Activated CD4-positive, alpha-beta T cell treated with anti-CD3 and anti-CD28 coated beads for 36 hours (primary cell): ENCODE results near the gene BBS1. TPM values are rescaled to one million over a fixed set of nuclear protein-coding genes. Genes with fewer than 3 reads are reported as not detected.
A peak's percentile ranks its signal among the peaks of the same experiment; 100 is the strongest.

Source experiments
- ATAC-seq: fragments of 200-7000 bp; cut with Tn5 transposase; one replicate; pipeline ENCODE4 v1.10.0; 2021; ENCODE audit warnings: mild to moderate bottlenecking, moderate library complexity
- CTCF ChIA-PET: fragments of 350-600 bp; sonication (Branson Sonifier 250); formaldehyde crosslinking; loops from one replicate; lab custom pipeline; 2021; ENCODE audit warnings: antibody characterized with exemption; lab: Charles Lee
- POLR2A ChIA-PET: fragments of 350-600 bp; sonication (Branson Sonifier 250); formaldehyde crosslinking; loops from one replicate; lab custom pipeline; 2021; ENCODE audit warnings: antibody characterized with exemption, inconsistent platforms; lab: Charles Lee
- DNase-seq: peaks from one replicate; pipeline ENCODE4 v3.0.0-alpha.2; 2020
- H3K27ac Mint-ChIP-seq: one replicate; pipeline ENCODE4 v1.8.0; 2021; ENCODE audit warnings: mixed read lengths
- H3K27me3 Mint-ChIP-seq: one replicate; pipeline ENCODE4 v1.8.0; 2021; ENCODE audit warnings: mixed read lengths
- H3K36me3 Mint-ChIP-seq: one replicate; pipeline ENCODE4 v1.8.0; 2021; ENCODE audit warnings: low read depth, mixed read lengths
- H3K4me1 Mint-ChIP-seq: one replicate; pipeline ENCODE4 v1.8.0; 2021; ENCODE audit warnings: mixed read lengths
- H3K4me3 Mint-ChIP-seq: one replicate; pipeline ENCODE4 v1.8.0; 2021; ENCODE audit warnings: mild to moderate bottlenecking, moderate library complexity, mixed read lengths
- H3K9me3 Mint-ChIP-seq: one replicate; pipeline ENCODE4 v1.8.0; 2021; ENCODE audit warnings: low read depth, mixed read lengths
- intact Hi-C, 2 experiments: fragments of 100-400 bp; cut with DNase I in 1 of 2; cut with micrococcal nuclease in 1 of 2; formaldehyde crosslinking; loops; one replicate each; pipeline versions ENCODE4 v1.14.2 to v1.15.1; 2022 to 2024; cut with DNase I, micrococcal nuclease
- total RNA-seq, 2 experiments: library from RNA; stranded (reverse); gene quantifications; one replicate each; pipeline ENCODE4 v1.2.3, GENCODE V29; 2021

BBS1 gene
- total RNA-seq, 2 experiments from 2014 or later, result 9.4 to 10.7 TPM

DNA sequence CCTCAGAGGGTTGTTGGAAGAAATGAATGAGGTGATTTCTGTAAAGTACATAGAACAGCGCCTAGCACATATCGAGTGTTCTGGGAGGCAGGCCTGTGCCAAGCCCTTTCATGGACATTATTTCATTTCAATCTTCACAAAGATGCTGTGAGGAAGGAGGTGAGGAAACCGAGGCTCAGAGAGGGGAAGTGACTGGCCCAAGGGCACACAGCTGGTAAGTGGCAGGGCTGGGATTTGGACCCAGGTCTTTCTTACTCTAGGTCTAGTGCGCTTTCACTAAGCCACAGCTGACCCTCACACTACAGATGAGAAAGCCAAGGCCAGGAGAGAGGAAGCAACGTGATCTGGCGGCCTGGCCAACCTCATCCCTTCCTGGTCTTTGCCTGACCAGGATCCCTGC, 41.7 kb upstream of the BBS1 start:
- ChIA-PET CTCF (interaction anchor here (0.7 to 4.9 kb wide), 5 partner anchors 9 to 38 kb away, joined by 4 to 37 read pairs (median 4); partner anchors contain the start of genes DPP3 and MRPL11), POLR2A (interaction anchor here (0.7 to 0.9 kb wide), 2 partner anchors 21 to 30 kb away, joined by 3 read pairs; partner anchors contain the start of gene MRPL11)
- intact Hi-C loops, result loop anchor here in 1 of 2 experiments (5.0 kb wide), 2 partner anchors 489 to 611 kb away; partner anchors contain the start of genes CFL1 and PC
- peak overlapping the region; percentile 20 for H3K4me3 Mint-ChIP-seq
- H3K9me3 Mint-ChIP-seq, result no peaks in the 10 kb centered on the region
- H3K36me3 Mint-ChIP-seq, result peaks cover 4% of the 10 kb centered on the region
- ATAC-seq, result no peak
- H3K27me3 Mint-ChIP-seq, result no peaks in the 10 kb centered on the region
- peaks cover 28% of the 10 kb centered on the region for H3K4me1 Mint-ChIP-seq
- H3K27ac Mint-ChIP-seq, result no peak overlapping the region
- no peak for DNase-seq

DNA sequence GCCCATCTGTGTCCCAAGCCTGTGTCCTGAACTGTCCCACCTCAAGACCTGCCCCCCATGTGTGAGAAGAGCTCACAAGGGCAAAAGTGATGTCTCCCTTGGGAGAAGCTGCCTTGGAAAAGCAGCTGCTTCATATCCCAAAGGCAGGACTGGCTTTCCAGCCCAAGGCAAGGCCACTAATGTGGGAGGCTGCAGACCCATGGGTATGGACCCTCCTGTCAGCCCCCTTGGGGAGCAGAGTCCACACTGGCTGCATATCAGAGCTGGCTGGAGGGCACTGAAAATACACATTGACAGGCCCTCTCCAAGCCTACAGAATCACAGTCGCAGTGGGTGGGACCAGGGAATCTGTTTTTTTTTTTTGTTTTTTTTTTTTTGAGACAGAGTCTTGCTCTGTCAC, 41.0 kb upstream of the BBS1 start:
- peaks cover 28% of the 10 kb centered on the region for H3K4me1 Mint-ChIP-seq
- no peak overlapping the region for H3K27ac Mint-ChIP-seq
- no peaks in the 10 kb centered on the region for H3K27me3 Mint-ChIP-seq
- ATAC-seq (no peak), DNase-seq (no peak)
- no peaks in the 10 kb centered on the region for H3K9me3 Mint-ChIP-seq
- CTCF ChIA-PET, result interaction anchor here (0.7 to 4.9 kb wide), 4 partner anchors 10 to 39 kb away, joined by 4 to 37 read pairs (median 6); partner anchors contain the start of genes DPP3 and MRPL11
- POLR2A ChIA-PET, result interaction anchor here (0.9 kb wide), 1 partner anchor 30 kb away, joined by 3 read pairs; the partner anchor contains the start of gene MRPL11
- peaks cover 4% of the 10 kb centered on the region for H3K36me3 Mint-ChIP-seq
- H3K4me3 Mint-ChIP-seq, result no peak overlapping the region
- intact Hi-C loops, result loop anchor here in 1 of 2 experiments (5.0 kb wide), 2 partner anchors 488 to 612 kb away; partner anchors contain the start of genes CFL1 and PC

DNA sequence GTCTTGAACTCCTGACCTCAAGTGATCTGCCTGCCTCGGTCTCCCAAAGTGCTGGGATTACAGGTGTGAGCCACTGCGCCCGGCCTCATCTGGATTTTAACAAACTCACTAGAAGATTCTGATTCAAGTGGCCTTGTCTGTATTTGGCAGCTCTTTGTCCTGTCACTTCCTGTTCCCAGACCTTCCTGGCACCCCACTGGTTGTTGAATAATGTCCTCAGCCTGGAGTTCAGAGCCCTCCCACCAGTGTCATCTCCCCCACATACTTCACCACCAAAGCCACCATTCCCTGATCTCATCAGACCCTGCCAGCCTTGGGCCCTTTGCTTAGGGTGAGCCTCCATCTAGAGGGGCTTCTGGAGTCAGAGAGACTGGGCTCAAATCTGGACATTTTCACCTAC, 40.4 kb upstream of the BBS1 start:
- peaks cover 28% of the 10 kb centered on the region for H3K4me1 Mint-ChIP-seq
- H3K27me3 Mint-ChIP-seq, result no peaks in the 10 kb centered on the region
- intact Hi-C loops, result no loop called here
- no peak for ATAC-seq
- ChIA-PET POLR2A (interaction anchor here (0.8 kb wide), 1 partner anchor 81 kb away, joined by 3 read pairs; no protein-coding TSS in a partner anchor), CTCF (interaction anchor here (1.2 to 4.9 kb wide), 4 partner anchors 10 to 84 kb away, joined by 3 to 37 read pairs (median 6); partner anchors contain the start of gene DPP3)
- H3K27ac Mint-ChIP-seq, result peak overlapping the region; percentile 51
- H3K36me3 Mint-ChIP-seq, result peaks cover 4% of the 10 kb centered on the region
- DNase-seq, result no peak
- H3K4me3 Mint-ChIP-seq, result no peak overlapping the region
- no peaks in the 10 kb centered on the region for H3K9me3 Mint-ChIP-seq

DNA sequence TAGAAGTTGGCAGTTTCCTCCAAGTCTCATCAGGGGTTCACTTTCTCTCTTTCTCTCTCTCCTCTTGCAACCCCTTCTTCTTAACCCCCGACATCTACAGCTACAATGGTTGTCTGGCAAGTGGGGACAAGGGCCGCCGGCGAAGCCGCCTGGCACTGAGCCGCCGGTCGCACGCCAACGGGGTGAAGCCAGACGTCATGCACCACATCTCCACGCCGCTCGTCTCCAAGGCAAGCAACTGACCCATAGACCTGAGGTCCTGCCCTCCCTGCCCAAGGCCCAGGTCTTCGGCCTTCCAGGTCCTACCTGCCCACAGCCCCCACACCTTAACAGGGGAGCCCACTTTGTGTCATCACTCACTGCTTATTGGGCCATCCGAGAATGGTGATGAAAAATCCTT, 39.3 kb upstream of the BBS1 start:
- ATAC-seq, result no peak
- no peak overlapping the region for H3K4me3 Mint-ChIP-seq
- H3K9me3 Mint-ChIP-seq, result no peaks in the 10 kb centered on the region
- H3K4me1 Mint-ChIP-seq, result peaks cover 21% of the 10 kb centered on the region
- intact Hi-C loops, result no loop called here
- ChIA-PET CTCF (interaction anchor here (1.2 to 1.3 kb wide), 2 partner anchors 81 to 85 kb away, joined by 3 to 4 read pairs; no protein-coding TSS in a partner anchor), POLR2A (no interaction called here)
- DNase-seq, result no peak
- H3K27ac Mint-ChIP-seq, result no peak overlapping the region
- H3K27me3 Mint-ChIP-seq, result no peaks in the 10 kb centered on the region
- peaks cover 4% of the 10 kb centered on the region for H3K36me3 Mint-ChIP-seq

DNA sequence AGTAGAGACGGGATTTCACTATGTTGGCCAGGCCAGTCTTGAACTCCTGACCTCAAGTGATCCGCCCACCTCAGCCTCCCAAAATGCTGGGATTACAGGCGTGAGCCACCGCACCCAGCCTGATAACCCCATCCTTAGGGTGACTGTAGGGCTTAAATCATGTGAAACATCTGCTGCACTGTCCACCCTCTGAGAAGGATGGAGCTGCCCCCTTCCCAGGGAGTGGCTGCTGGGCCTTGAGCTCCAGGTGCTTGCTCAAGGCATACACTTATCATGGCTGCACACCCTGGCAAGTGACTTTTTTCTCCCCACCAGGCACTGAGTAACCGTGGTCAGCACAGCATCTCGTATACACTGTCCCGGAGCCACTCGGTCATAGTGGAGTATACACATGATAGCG, 38.4 kb upstream of the BBS1 start:
- CTCF ChIA-PET, result interaction anchor here (0.6 to 1.3 kb wide), 2 partner anchors 63 to 504 kb away, joined by 3 read pairs; no protein-coding TSS in a partner anchor
- peaks cover 4% of the 10 kb centered on the region for H3K36me3 Mint-ChIP-seq
- H3K4me1 Mint-ChIP-seq, result peaks cover 17% of the 10 kb centered on the region
- POLR2A ChIA-PET, result no interaction called here
- no peak for DNase-seq
- H3K9me3 Mint-ChIP-seq, result no peaks in the 10 kb centered on the region
- no peak overlapping the region for H3K4me3 Mint-ChIP-seq
- intact Hi-C loops, result no loop called here
- H3K27me3 Mint-ChIP-seq, result no peaks in the 10 kb centered on the region
- no peak overlapping the region for H3K27ac Mint-ChIP-seq
- no peak for ATAC-seq

DNA sequence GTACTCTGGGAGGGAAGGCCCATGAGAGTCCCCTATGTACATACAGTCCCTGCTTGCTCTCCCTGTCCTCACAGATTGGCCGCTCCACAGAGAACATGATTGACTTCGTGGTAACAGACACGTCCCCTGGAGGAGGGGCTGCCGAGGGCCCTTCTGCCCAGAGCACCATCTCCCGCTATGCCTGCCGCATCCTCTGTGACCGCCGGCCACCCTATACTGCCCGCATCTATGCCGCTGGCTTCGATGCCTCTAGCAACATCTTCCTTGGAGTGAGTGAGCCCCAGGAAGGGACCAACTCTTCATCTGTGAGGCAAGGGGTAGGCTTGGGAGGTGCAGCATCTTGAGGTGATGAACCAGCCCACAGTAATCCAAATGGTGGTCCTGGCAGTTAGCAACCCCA, 37.3 kb upstream of the BBS1 start:
- Mint-ChIP-seq H3K27me3 (no peaks in the 10 kb centered on the region), H3K27ac (no peak overlapping the region), H3K4me3 (no peak overlapping the region), H3K36me3 (peaks cover 4% of the 10 kb centered on the region), H3K9me3 (no peaks in the 10 kb centered on the region), H3K4me1 (peaks cover 9% of the 10 kb centered on the region)
- no peak for DNase-seq
- POLR2A ChIA-PET, result no interaction called here
- CTCF ChIA-PET, result interaction anchor here (0.7 kb wide), 1 partner anchor 723 kb away, joined by 3 read pairs; no protein-coding TSS in a partner anchor
- ATAC-seq, result no peak
- intact Hi-C loops, result no loop called here

DNA sequence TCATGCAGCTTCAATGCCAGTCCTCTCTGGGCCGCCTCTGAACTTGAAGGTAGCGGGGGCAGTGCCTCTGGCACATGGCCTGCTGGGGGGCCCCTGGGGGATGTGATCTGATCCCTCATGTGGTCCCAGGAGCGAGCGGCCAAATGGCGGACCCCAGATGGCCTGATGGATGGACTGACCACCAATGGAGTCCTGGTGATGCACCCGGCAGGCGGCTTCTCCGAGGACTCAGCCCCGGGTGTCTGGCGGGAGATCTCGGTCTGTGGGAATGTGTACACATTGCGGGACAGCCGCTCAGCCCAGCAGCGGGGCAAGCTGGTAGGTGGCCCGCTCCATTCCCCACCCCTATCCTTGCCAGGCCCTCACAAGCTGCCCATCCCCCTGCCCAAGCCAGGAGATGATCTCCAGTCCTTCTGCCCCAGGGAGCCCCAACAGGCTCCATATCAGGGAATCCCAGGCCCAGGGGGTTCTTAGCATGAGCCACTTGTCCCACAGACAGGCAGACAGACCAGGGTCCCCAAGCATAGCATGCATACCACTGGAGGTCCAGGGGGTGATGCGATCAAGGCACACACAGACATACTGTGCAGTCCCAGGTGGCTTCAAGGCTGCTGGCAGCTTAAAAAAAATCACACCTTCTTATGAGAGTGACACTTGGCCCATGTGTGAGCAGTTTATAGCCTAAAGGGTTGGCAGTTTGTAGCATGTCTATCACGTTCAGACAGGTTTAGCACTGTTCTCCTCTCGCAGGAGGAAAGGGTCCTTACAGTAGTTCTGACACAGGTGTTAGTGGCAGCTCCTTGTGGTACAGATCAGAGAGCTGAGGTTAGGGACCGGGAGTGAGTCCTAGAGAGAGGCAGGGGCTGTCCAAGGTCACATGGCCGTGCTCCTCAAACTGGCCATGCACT, 36.6 kb upstream of the BBS1 start:
- DNase-seq (no peak), ATAC-seq (no peak)
- CTCF ChIA-PET, result interaction anchor here (0.7 kb wide), 1 partner anchor 723 kb away, joined by 3 read pairs; no protein-coding TSS in a partner anchor
- Mint-ChIP-seq H3K27me3 (no peaks in the 10 kb centered on the region), H3K4me3 (no peak overlapping the region), H3K9me3 (no peaks in the 10 kb centered on the region), H3K36me3 (peaks cover 4% of the 10 kb centered on the region), H3K27ac (no peak overlapping the region), H3K4me1 (peaks cover 8% of the 10 kb centered on the region)
- POLR2A ChIA-PET, result no interaction called here
- intact Hi-C loops, result no loop called here

DNA sequence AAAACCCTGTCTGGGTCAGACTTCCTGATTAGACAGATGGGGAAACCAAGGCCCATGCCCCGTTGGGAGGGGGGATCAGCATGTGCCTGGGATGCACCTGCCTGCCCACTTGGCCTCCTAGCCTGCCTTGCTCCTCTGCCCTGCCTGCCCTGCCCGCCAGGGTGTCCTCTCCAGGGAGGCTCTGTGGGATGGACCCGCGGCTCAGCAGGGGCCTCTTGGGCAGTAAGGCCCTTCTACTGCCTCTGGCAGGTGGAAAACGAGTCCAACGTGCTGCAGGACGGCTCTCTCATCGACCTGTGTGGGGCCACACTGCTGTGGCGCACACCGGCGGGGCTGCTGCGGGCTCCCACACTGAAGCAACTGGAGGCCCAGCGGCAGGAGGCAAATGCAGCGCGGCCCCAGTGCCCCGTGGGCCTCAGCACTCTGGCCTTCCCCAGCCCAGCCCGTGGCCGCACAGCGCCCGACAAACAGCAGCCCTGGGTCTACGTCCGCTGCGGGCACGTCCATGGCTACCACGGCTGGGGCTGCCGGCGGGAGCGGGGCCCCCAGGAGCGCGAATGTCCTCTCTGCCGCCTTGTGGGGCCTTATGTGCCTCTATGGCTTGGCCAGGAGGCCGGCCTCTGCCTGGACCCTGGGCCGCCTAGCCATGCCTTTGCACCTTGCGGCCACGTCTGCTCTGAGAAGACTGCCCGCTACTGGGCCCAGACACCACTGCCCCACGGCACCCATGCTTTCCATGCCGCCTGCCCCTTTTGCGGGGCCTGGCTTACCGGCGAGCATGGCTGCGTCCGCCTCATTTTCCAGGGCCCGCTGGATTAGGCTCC, 34.9 kb upstream of the BBS1 start:
- Mint-ChIP-seq H3K36me3 (no peaks in the 10 kb centered on the region), H3K9me3 (no peaks in the 10 kb centered on the region), H3K4me3 (no peak overlapping the region), H3K27me3 (no peaks in the 10 kb centered on the region), H3K4me1 (peaks cover 6% of the 10 kb centered on the region), H3K27ac (no peak overlapping the region)
- intact Hi-C loops, result no loop called here
- ChIA-PET CTCF (no interaction called here), POLR2A (no interaction called here)
- no peak for ATAC-seq
- DNase-seq, result no peak

DNA sequence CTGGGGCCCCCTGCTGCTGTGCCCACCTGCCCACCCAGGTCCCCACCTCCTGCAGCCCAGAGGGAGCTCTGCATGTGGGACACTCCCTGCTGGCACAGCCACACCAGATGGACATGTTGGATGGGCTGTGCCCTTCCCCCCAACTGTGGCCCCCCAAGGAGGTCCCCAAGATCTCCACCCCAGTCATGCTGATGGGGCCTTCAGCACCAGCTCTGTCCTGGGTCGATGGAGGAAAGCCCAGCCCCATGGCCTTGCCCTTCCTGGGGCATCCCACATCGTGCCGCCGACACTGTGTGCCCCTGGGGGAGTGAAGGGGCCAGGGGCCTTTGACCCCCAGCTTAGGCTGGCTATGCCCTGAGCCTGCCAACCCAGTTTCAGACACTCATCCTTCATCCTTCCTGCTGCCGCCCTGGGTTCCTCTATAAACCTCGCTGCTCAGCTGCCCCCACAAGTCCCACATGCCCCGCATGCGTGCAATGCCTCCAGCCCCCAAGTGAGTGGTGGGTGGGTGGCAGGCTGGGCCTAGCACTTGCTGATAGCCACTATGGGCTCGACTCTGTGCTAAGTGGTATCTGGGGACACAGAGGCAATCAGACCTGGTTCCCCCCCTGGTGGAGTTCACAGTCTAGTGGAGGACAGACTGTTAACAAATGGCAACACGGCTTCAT, 34.1 kb upstream of the BBS1 start:
- Mint-ChIP-seq H3K27ac (no peak overlapping the region), H3K4me1 (peaks cover 12% of the 10 kb centered on the region), H3K27me3 (no peaks in the 10 kb centered on the region), H3K9me3 (no peaks in the 10 kb centered on the region), H3K36me3 (no peaks in the 10 kb centered on the region), H3K4me3 (no peak overlapping the region)
- DNase-seq (no peak), ATAC-seq (no peak)
- intact Hi-C loops, result no loop called here
- ChIA-PET POLR2A (no interaction called here), CTCF (no interaction called here)

DNA sequence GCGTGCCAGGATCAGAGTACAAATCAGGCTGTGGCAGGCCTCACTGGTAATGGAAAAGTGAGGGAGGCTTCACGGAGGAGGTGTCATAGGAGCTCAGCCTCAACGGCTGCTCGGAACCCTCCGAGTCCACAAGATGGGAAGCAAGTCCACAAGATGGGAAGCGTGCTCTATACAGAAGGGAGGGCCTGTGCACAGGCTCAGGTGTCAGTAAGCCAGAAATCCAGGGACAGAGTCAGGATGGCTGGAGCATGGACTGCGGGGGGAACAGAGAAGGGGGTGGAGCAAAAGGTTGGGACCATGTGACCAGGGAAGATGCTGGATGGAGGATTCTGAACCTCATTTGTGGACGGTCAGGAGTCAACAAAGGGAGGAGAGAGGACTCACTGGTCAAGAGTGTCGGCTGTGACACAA, 33.6 kb upstream of the BBS1 start:
- no peak for ATAC-seq
- CTCF ChIA-PET, result no interaction called here
- no peaks in the 10 kb centered on the region for H3K9me3 Mint-ChIP-seq

More for the DNA sequence above, 33.6 kb upstream of the BBS1 start:
- DNase-seq, result no peak
- Mint-ChIP-seq H3K27me3 (no peaks in the 10 kb centered on the region), H3K4me3 (no peak overlapping the region), H3K27ac (no peak overlapping the region), H3K4me1 (peaks cover 14% of the 10 kb centered on the region), H3K36me3 (no peaks in the 10 kb centered on the region)
- POLR2A ChIA-PET, result no interaction called here
- intact Hi-C loops, result no loop called here
